ENCODE results near the gene SPATA9. TPM values are rescaled to one million over a fixed set of nuclear protein-coding genes. Genes with fewer than 3 reads are reported as not detected.

SPATA9 gene
- total RNA-seq, 2 experiments from 2014 or later, result not detected

DNA sequence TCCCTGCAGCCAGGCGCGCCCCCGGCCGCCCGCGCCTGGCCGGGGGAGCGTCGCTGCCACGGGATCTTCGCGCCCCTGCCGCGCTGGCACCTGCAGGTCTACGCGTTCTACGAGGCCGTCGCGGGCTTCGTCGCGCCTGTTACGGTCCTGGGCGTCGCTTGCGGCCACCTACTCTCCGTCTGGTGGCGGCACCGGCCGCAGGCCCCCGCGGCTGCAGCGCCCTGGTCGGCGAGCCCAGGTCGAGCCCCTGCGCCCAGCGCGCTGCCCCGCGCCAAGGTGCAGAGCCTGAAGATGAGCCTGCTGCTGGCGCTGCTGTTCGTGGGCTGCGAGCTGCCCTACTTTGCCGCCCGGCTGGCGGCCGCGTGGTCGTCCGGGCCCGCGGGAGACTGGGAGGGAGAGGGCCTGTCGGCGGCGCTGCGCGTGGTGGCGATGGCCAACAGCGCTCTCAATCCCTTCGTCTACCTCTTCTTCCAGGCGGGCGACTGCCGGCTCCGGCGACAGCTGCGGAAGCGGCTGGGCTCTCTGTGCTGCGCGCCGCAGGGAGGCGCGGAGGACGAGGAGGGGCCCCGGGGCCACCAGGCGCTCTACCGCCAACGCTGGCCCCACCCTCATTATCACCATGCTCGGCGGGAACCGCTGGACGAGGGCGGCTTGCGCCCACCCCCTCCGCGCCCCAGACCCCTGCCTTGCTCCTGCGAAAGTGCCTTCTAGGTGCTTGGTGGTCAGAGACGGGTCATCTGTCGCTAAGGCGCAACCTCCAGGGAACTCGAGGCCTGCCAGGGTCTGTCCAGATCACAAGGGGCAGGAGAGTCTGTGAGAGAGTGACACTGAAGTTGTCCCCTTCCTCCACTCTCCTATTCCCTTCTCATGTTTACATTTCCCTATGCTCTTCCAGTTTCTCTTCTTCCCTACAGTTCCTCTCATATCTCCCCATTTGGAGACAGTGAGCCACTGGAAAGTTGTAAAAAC lies 61.6 kb downstream of the SPATA9 start:
- no TSS peak for BruUV-seq (replicated peaks)
- Histone ChIP-seq H3K4me1 (ENCODE audit: insufficient read depth, low read length, poor library complexity, severe bottlenecking) (no peaks in the 10 kb centered on the region), H3K36me3 (ENCODE audit: insufficient read depth, low read length) (no peaks in the 10 kb centered on the region), H3K27ac (ENCODE audit: low read depth, low read length, poor library complexity, severe bottlenecking) (no peak overlapping the region), H3K9me2 (ENCODE audit: insufficient read depth, low read length) (no peaks in the 10 kb centered on the region), H4K20me1 (ENCODE audit: insufficient read depth, low read length) (no peaks in the 10 kb centered on the region), H3K4me2 (ENCODE audit: low read length) (peak overlapping the region; percentile 26; the same call in 1 of the 2 replicates), H3K9me3 (ENCODE audit: low read length) (no peaks in the 10 kb centered on the region), H2AFZ (ENCODE audit: low read length) (no peak overlapping the region), H3K79me2 (ENCODE audit: insufficient read depth, low read depth, low read length) (no peaks in the 10 kb centered on the region), H3K4me3 (ENCODE audit: low read depth, low read length, poor library complexity, severe bottlenecking) (no peak overlapping the region)
- no peak for DNase-seq (ENCODE audit: low spot score)
- intact Hi-C loops (cut with micrococcal nuclease; ENCODE audit: unreplicated experiment), result no loop called here
- POLR2A ChIA-PET, result interaction anchor here (1.3 kb wide), 1 partner anchor 10 kb away, joined by 5 read pairs; no protein-coding TSS in a partner anchor
- CTCF ChIA-PET (ENCODE audit: unreplicated experiment), result no interaction called here
- TF ChIP-seq EZH2phosphoT487 (IDR thresholded peaks at IDR 0.05; ENCODE audit: borderline replicate concordance, low read depth, low read length), result no peak
- TF ChIP-seq, protein P1, sequence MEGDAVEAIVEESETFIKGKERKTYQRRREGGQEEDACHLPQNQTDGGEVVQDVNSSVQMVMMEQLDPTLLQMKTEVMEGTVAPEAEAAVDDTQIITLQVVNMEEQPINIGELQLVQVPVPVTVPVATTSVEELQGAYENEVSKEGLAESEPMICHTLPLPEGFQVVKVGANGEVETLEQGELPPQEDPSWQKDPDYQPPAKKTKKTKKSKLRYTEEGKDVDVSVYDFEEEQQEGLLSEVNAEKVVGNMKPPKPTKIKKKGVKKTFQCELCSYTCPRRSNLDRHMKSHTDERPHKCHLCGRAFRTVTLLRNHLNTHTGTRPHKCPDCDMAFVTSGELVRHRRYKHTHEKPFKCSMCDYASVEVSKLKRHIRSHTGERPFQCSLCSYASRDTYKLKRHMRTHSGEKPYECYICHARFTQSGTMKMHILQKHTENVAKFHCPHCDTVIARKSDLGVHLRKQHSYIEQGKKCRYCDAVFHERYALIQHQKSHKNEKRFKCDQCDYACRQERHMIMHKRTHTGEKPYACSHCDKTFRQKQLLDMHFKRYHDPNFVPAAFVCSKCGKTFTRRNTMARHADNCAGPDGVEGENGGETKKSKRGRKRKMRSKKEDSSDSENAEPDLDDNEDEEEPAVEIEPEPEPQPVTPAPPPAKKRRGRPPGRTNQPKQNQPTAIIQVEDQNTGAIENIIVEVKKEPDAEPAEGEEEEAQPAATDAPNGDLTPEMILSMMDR (conservative IDR thresholded peaks at IDR 0.05; ENCODE audit: low read length), result no peak

DNA sequence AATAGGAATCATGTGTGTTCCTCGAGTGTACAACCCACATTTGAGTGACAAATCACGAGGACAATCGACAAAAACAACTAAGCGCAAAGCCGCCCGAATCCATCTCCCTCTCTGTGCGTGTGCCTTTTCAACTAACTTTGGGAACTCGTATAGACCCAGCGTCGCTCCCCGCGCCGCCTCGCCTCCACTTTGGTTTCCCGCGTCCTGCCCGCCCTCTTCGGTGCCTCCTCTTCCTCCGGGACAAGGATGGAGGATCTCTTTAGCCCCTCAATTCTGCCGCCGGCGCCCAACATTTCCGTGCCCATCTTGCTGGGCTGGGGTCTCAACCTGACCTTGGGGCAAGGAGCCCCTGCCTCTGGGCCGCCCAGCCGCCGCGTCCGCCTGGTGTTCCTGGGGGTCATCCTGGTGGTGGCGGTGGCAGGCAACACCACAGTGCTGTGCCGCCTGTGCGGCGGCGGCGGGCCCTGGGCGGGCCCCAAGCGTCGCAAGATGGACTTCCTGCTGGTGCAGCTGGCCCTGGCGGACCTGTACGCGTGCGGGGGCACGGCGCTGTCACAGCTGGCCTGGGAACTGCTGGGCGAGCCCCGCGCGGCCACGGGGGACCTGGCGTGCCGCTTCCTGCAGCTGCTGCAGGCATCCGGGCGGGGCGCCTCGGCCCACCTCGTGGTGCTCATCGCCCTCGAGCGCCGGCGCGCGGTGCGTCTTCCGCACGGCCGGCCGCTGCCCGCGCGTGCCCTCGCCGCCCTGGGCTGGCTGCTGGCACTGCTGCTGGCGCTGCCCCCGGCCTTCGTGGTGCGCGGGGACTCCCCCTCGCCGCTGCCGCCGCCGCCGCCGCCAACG lies 62.5 kb downstream of the SPATA9 start, which contains the start of gene GPR150:
Gene GPR150, plus strand, starts transcription at position 58 of the 840 bp plus-strand sequence. Its CDS starts 189 bp downstream, at position 247.
- CTCF ChIA-PET (ENCODE audit: unreplicated experiment), result no interaction called here
- Histone ChIP-seq H3K4me2 (ENCODE audit: low read length) (peak within 1 kb of the TSS; percentile 29; the same call in 1 of the 2 replicates), H3K27ac (ENCODE audit: low read depth, low read length, poor library complexity, severe bottlenecking) (no peak within 1 kb of the TSS), H3K4me3 (ENCODE audit: low read depth, low read length, poor library complexity, severe bottlenecking) (no peak within 1 kb of the TSS), H4K20me1 (ENCODE audit: insufficient read depth, low read length) (no peaks in the 10 kb centered on the region), H2AFZ (ENCODE audit: low read length) (no peak within 1 kb of the TSS), H3K9me3 (ENCODE audit: low read length) (no peaks in the 10 kb centered on the region), H3K9me2 (ENCODE audit: insufficient read depth, low read length) (no peaks in the 10 kb centered on the region), H3K36me3 (ENCODE audit: insufficient read depth, low read length) (no peaks in the 10 kb centered on the region), H3K79me2 (ENCODE audit: insufficient read depth, low read depth, low read length) (no peaks in the 10 kb centered on the region), H3K4me1 (ENCODE audit: insufficient read depth, low read length, poor library complexity, severe bottlenecking) (no peaks in the 10 kb centered on the region)
- no peak for DNase-seq (ENCODE audit: low spot score)
- BruUV-seq (replicated peaks), result no TSS peak
- intact Hi-C loops (cut with micrococcal nuclease; ENCODE audit: unreplicated experiment), result no loop called here
- TF ChIP-seq, protein P1 (conservative IDR thresholded peaks at IDR 0.05; ENCODE audit: low read length), result no peak
- no peak for TF ChIP-seq EZH2phosphoT487 (IDR thresholded peaks at IDR 0.05; ENCODE audit: borderline replicate concordance, low read depth, low read length)
- POLR2A ChIA-PET, result no interaction called here
